Colon (tissue), 2 donors: ENCODE data around the gene JAK2.
"Not testable (repeated sequence)": the region's sequence is repeated elsewhere in the genome, so short reads cannot be mapped to it uniquely, and the experiment has no call there.

Experiments
- FAIRE-seq: peaks from 2 replicates; lab custom pipeline; 2012; peaks lifted over from hg19 to GRCh38; lab: Jason Lieb, UNC
- donor health status: control.
- donor health status: control.

Gene JAK2

GRCh38 chr9:5043381-5043780 is 58.3 kb downstream of the JAK2 start:
- no peak for FAIRE-seq

- FAIRE-seq, result no peak
Observed at GRCh38 chr9:5044160-5044559, 59.1 kb downstream of the JAK2 start.

GRCh38 chr9:5052838-5053237 is 67.8 kb downstream of the JAK2 start:
- no peak for FAIRE-seq

GRCh38 chr9:5062631-5063030 is 77.6 kb downstream of the JAK2 start:
- no peak for FAIRE-seq

- no peak for FAIRE-seq
Observed at GRCh38 chr9:5072871-5073270, 87.8 kb downstream of the JAK2 start.

- peak; percentile 21 for FAIRE-seq
Observed at GRCh38 chr9:5073701-5074100, 88.6 kb downstream of the JAK2 start.

GRCh38 chr9:5085993-5086392 is 100.9 kb downstream of the JAK2 start:
- no peak for FAIRE-seq

- no peak for FAIRE-seq
Observed at GRCh38 chr9:5089737-5090136, 104.7 kb downstream of the JAK2 start.

- FAIRE-seq, result no peak
Observed at GRCh38 chr9:5095795-5096194, 110.7 kb downstream of the JAK2 start.

- FAIRE-seq, result no peak
Observed at GRCh38 chr9:5099466-5099865, 114.4 kb downstream of the JAK2 start.

- FAIRE-seq, result not testable (repeated sequence)
Observed at GRCh38 chr9:5101127-5101526, 116.1 kb downstream of the JAK2 start.

GRCh38 chr9:5106517-5106916 is 121.4 kb downstream of the JAK2 start:
- FAIRE-seq, result not testable (repeated sequence)

- no peak for FAIRE-seq
Observed at GRCh38 chr9:5110867-5111681, 126.0 kb downstream of the JAK2 start.

- FAIRE-seq, result no peak
Observed at GRCh38 chr9:5111696-5112095, 126.6 kb downstream of the JAK2 start.

- FAIRE-seq, result no peak
Observed at GRCh38 chr9:5112109-5112592, 127.1 kb downstream of the JAK2 start.

GRCh38 chr9:5112646-5113045 is 127.6 kb downstream of the JAK2 start:
- no peak for FAIRE-seq

- no peak for FAIRE-seq
Observed at GRCh38 chr9:5113523-5113922, 128.5 kb downstream of the JAK2 start.

- FAIRE-seq, result no peak
Observed at GRCh38 chr9:5113994-5114748, 129.1 kb downstream of the JAK2 start.

GRCh38 chr9:5122116-5122515 is 137.0 kb downstream of the JAK2 start:
- no peak for FAIRE-seq

GRCh38 chr9:5122516-5122915 is 137.4 kb downstream of the JAK2 start:
- no peak for FAIRE-seq

- no peak for FAIRE-seq
Observed at GRCh38 chr9:5140151-5140550, 155.1 kb downstream of the JAK2 start.

- FAIRE-seq, result no peak
Observed at GRCh38 chr9:5144217-5144616, 159.1 kb downstream of the JAK2 start.

GRCh38 chr9:5146241-5146640 is 161.2 kb downstream of the JAK2 start:
- no peak for FAIRE-seq
